H9 (cell line): ENCODE measurements around the gene MCFD2. TPM values are rescaled to one million over a fixed set of nuclear protein-coding genes. Genes with fewer than 3 reads are reported as not detected.

Experiments
- DNase-seq: peaks from one replicate; pipeline ENCODE4 v3.0.0-alpha.2; 2017
- H2AFZ ChIP-seq: one replicate; pipeline ENCODE4 v1.6.1; 2013; ENCODE audit warnings: mild to moderate bottlenecking, low read length, control low read depth, moderate library complexity
- H2AK5ac ChIP-seq: 2 replicates; pipeline ENCODE4 v1.6.1; 2013; ENCODE audit warnings: low read length, control low read depth, mixed read lengths; ENCODE audit not compliant: insufficient read length
- H2BK120ac ChIP-seq: one replicate; pipeline ENCODE4 v1.6.1; 2013; ENCODE audit warnings: low read depth, mild to moderate bottlenecking, low read length, control low read depth, inconsistent platforms; ENCODE audit not compliant: poor library complexity, severe bottlenecking
- H2BK12ac ChIP-seq: 2 replicates; pipeline ENCODE4 v1.6.1; 2013; ENCODE audit warnings: low read length, control low read depth, mixed read lengths, low read depth; ENCODE audit not compliant: insufficient read length
- H2BK15ac ChIP-seq: 2 replicates; pipeline ENCODE4 v1.6.1; 2013; ENCODE audit warnings: low read depth, low read length, control low read depth
- H2BK20ac ChIP-seq: one replicate; pipeline ENCODE4 v1.6.1; 2013; ENCODE audit warnings: low read depth, mild to moderate bottlenecking, low read length, control low read depth, inconsistent platforms; ENCODE audit not compliant: poor library complexity, severe bottlenecking
- H2BK5ac ChIP-seq: 2 replicates; pipeline ENCODE4 v1.6.1; 2013; ENCODE audit warnings: low read length, control low read depth, mixed read lengths; ENCODE audit not compliant: insufficient read length
- H3K14ac ChIP-seq: 2 replicates; pipeline ENCODE4 v1.6.1; 2013; ENCODE audit warnings: low read length, control low read depth; ENCODE audit not compliant: insufficient read depth
- H3K18ac ChIP-seq: 2 replicates; pipeline ENCODE4 v1.6.1; 2013; ENCODE audit warnings: low read depth, mild to moderate bottlenecking, mixed read lengths, low read length, control low read depth; ENCODE audit not compliant: insufficient read length
- H3K23ac ChIP-seq: 2 replicates; pipeline ENCODE4 v1.6.1; 2013; ENCODE audit warnings: low read length, control low read depth, mixed read lengths, low read depth; ENCODE audit not compliant: insufficient read length
- H3K23me2 ChIP-seq: 2 replicates; pipeline ENCODE4 v1.6.1; 2013; ENCODE audit warnings: low read depth, mild to moderate bottlenecking, mixed read lengths, low read length, control low read depth; ENCODE audit not compliant: insufficient read length, poor library complexity, severe bottlenecking
- H3K27ac ChIP-seq: 2 replicates; pipeline ENCODE4 v1.5.1; 2013; ENCODE audit warnings: low read length, control low read depth, mixed read lengths, low read depth; ENCODE audit not compliant: insufficient read length
- H3K27me3 ChIP-seq: 2 replicates; pipeline ENCODE4 v1.6.1; 2013; ENCODE audit warnings: low read length, control low read depth, inconsistent platforms; ENCODE audit not compliant: insufficient read depth
- H3K4ac ChIP-seq: 2 replicates; pipeline ENCODE4 v1.6.1; 2013; ENCODE audit warnings: low read depth, mild to moderate bottlenecking, control low read depth, inconsistent platforms, low read length, moderate library complexity
- H3K4me1 ChIP-seq: 2 replicates; pipeline ENCODE4 v1.6.1; 2013; ENCODE audit warnings: low read length, control low read depth, inconsistent platforms; ENCODE audit not compliant: insufficient read depth
- H3K4me2 ChIP-seq: 2 replicates; pipeline ENCODE4 v1.6.1; 2013; ENCODE audit warnings: low read length, control low read depth, mixed read lengths; ENCODE audit not compliant: insufficient read length, insufficient read depth
- H3K56ac ChIP-seq: 2 replicates; pipeline ENCODE4 v1.6.1; 2013; ENCODE audit warnings: low read depth, mild to moderate bottlenecking, mixed read lengths, low read length, control low read depth; ENCODE audit not compliant: insufficient read length
- H3K79me1 ChIP-seq: 2 replicates; pipeline ENCODE4 v1.6.1; 2013; ENCODE audit warnings: low read depth, mild to moderate bottlenecking, moderate library complexity, low read length, control low read depth, inconsistent platforms; ENCODE audit not compliant: insufficient read depth, poor library complexity, severe bottlenecking
- H3K79me2 ChIP-seq: 2 replicates; pipeline ENCODE4 v1.6.1; 2013; ENCODE audit warnings: low read length, control low read depth, inconsistent platforms; ENCODE audit not compliant: insufficient read depth
- H3K9ac ChIP-seq: 2 replicates; pipeline ENCODE4 v1.6.1; 2013; ENCODE audit warnings: low read length, control low read depth, mixed read lengths; ENCODE audit not compliant: insufficient read length; ENCODE audit errors: extremely low read depth
- H3K9me3 ChIP-seq: one replicate; pipeline ENCODE4 v1.6.1; 2013; ENCODE audit warnings: low read depth, low read length, inconsistent platforms; ENCODE audit not compliant: control insufficient read depth
- H3T11ph ChIP-seq: one replicate; pipeline ENCODE4 v1.6.1; 2013; ENCODE audit warnings: mild to moderate bottlenecking, low read length, control low read depth, inconsistent platforms
- H4K20me1 ChIP-seq: one replicate; pipeline ENCODE4 v1.6.1; 2013; ENCODE audit not compliant: control insufficient read depth, insufficient read length, insufficient read depth
- H4K5ac ChIP-seq: 2 replicates; pipeline ENCODE4 v1.6.1; 2013; ENCODE audit warnings: low read depth, mild to moderate bottlenecking, mixed read lengths, low read length, control low read depth; ENCODE audit not compliant: insufficient read length
- H4K8ac ChIP-seq: replicated peaks from 2 replicates; pipeline ENCODE4 v1.6.1; 2013; ENCODE audit warnings: low read length, control low read depth, mixed read lengths, low read depth; ENCODE audit not compliant: insufficient read length
- H4K91ac ChIP-seq: 2 replicates; pipeline ENCODE4 v1.6.1; 2013; ENCODE audit warnings: low read depth, mild to moderate bottlenecking, moderate library complexity, mixed read lengths, low read length, control low read depth; ENCODE audit not compliant: insufficient read length
- H3K27ac Mint-ChIP-seq, 3 experiments: 2 replicates in 2 of 3; 3 replicates in 1 of 3; pipeline ENCODE4 v1.8.0; 2020 to 2021; ENCODE audit warnings: mixed read lengths in 3 of 3, mild to moderate bottlenecking in 1 of 3, moderate library complexity in 1 of 3
- H3K27me3 Mint-ChIP-seq: 2 replicates; pipeline ENCODE4 v1.8.0; 2021; ENCODE audit warnings: low read depth, mild to moderate bottlenecking, moderate library complexity, mixed read lengths
- H3K36me3 Mint-ChIP-seq, 3 experiments: 2 replicates in 2 of 3; 3 replicates in 1 of 3; pipeline ENCODE4 v1.8.0; 2020 to 2021; ENCODE audit warnings: low read depth in 3 of 3, mixed read lengths in 3 of 3; ENCODE audit not compliant: insufficient read depth in 1 of 3
- H3K4me1 Mint-ChIP-seq, 2 experiments: 2 replicates each; pipeline ENCODE4 v1.8.0; 2020; ENCODE audit warnings: mixed read lengths in 2 of 2
- H3K4me3 Mint-ChIP-seq, 2 experiments: 2 replicates in 1 of 2; 3 replicates in 1 of 2; pipeline ENCODE4 v1.8.0; 2020 to 2021; ENCODE audit warnings: mild to moderate bottlenecking in 2 of 2, mixed read lengths in 2 of 2, moderate library complexity in 1 of 2
- H3K9me3 Mint-ChIP-seq, 2 experiments: 2 replicates in 1 of 2; 3 replicates in 1 of 2; pipeline ENCODE4 v1.8.0; 2020; ENCODE audit warnings: mild to moderate bottlenecking in 2 of 2, mixed read lengths in 2 of 2, moderate library complexity in 1 of 2
- WGBS: extraction: QIAGEN DNeasy Blood & Tissue Kit; methylation state at CpG from one replicate; pipeline ENCODE4 v1.1.7; 2013; ENCODE audit warnings: missing lambda C conversion rate, low lambda C conversion rate, mixed read lengths; ENCODE audit not compliant: insufficient read length; ENCODE audit errors: extremely low coverage; 5-methylcytosine and 5-hydroxymethylcytosine counted together
- total RNA-seq: library from RNA; stranded (reverse); gene quantifications from 2 replicates; pipeline ENCODE4 v1.2.1, GENCODE V29; 2021
- TF ChIP-seq, protein P1 (sequence below): fragments of 200-600 bp; sonication (generic); conservative IDR thresholded peaks from 3 replicates; pipeline ENCODE4 v1.8.0; 2021; ENCODE audit warnings: antibody characterized with exemption, mild to moderate bottlenecking

MCFD2 gene
- total RNA-seq, 1 experiment from 2014 or later: 64.6 TPM

DNA sequence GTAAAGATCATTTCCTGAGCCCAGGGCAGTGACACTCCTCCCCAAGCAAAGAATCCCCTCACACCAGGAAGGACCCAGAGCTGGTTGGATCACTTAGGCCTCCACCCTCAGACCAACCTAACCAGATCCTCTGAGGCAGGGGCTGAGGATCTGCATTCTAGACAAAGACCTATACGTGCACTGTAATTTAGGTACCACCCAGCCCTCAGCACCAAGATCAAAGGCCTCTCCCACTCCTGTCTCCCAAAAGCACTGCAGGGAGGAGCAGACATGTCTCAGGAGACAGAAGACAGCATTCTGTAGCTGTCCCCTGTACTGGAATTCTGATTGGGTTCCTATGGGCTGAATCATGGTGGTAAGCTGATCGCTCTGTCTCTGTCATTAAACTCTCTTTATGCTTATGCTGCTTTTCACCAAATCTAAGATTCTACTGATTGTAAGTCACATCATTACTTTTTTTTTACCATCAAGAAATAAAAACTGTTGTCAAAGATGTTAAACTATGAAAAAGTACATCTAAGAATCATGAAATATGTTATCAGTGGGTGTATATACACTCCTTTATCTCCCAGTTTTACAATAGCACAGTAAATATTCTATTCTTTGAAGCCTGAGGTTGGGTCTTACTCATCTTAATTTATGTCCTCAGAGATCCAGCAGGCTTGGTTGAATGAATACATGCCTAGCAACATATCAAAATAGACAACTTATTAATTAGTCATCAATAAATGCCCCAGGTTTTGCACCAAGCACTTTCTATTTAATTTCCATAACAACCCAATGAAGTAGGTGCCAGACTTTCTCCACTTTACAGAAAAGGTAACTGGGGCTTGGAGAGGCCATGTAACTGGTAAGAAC, 28.3 kb downstream of the MCFD2 start:
- Histone ChIP-seq H3T11ph (no peak overlapping the region), H4K8ac (no peak overlapping the region), H3K23me2 (no peaks in the 10 kb centered on the region), H3K9ac (no peak overlapping the region), H2BK20ac (no peak overlapping the region), H3K4me2 (no peak overlapping the region), H3K18ac (no peak overlapping the region), H4K20me1 (no peaks in the 10 kb centered on the region), H3K4ac (no peak overlapping the region), H4K5ac (no peak overlapping the region), H3K4me1 (no peaks in the 10 kb centered on the region), H3K23ac (no peak overlapping the region), H2BK5ac (no peak overlapping the region), H3K56ac (no peak overlapping the region), H2BK12ac (no peak overlapping the region), H3K79me1 (no peaks in the 10 kb centered on the region), H3K9me3 (no peaks in the 10 kb centered on the region), H3K27ac (no peak overlapping the region), H3K14ac (no peak overlapping the region), H2BK120ac (no peak overlapping the region), H3K27me3 (no peaks in the 10 kb centered on the region), H2BK15ac (no peak overlapping the region), H4K91ac (no peak overlapping the region), H2AFZ (no peak overlapping the region), H2AK5ac (no peak overlapping the region), H3K79me2 (no peaks in the 10 kb centered on the region)
- Mint-ChIP-seq H3K36me3 (no peaks in the 10 kb centered on the region; a peak in 1 of 7 replicates), H3K4me1 (peaks cover 8 to 18% of the 10 kb centered on the region in 2 experiments), H3K9me3 (no peaks in the 10 kb centered on the region; a peak in 2 of 5 replicates), H3K4me3 (no peak overlapping the region), H3K27me3 (no peaks in the 10 kb centered on the region; the same call in none of the 2 replicates), H3K27ac (no peak overlapping the region)
- TF ChIP-seq, protein P1, sequence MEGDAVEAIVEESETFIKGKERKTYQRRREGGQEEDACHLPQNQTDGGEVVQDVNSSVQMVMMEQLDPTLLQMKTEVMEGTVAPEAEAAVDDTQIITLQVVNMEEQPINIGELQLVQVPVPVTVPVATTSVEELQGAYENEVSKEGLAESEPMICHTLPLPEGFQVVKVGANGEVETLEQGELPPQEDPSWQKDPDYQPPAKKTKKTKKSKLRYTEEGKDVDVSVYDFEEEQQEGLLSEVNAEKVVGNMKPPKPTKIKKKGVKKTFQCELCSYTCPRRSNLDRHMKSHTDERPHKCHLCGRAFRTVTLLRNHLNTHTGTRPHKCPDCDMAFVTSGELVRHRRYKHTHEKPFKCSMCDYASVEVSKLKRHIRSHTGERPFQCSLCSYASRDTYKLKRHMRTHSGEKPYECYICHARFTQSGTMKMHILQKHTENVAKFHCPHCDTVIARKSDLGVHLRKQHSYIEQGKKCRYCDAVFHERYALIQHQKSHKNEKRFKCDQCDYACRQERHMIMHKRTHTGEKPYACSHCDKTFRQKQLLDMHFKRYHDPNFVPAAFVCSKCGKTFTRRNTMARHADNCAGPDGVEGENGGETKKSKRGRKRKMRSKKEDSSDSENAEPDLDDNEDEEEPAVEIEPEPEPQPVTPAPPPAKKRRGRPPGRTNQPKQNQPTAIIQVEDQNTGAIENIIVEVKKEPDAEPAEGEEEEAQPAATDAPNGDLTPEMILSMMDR: no peak
- no CpG with 5 or more reads among the region's 2 CpGs for WGBS
- DNase-seq: no peak
